HepG2 (cell line): ENCODE measurements around the gene TMEM8B. TPM values are rescaled to one million over a fixed set of nuclear protein-coding genes. Genes with fewer than 3 reads are reported as not detected.
A peak's percentile ranks its signal among the peaks of the same experiment; 100 is the strongest.

Experiments used
- CREB1 ChIP-seq, 2 experiments: fragments of 450-650 bp in 1 of 2; IDR thresholded peaks; 2 replicates each; pipeline ENCODE4 v1.6.1; 2016 to 2017; ENCODE audit warnings: control low read depth in 1 of 2, mild to moderate bottlenecking in 1 of 2, missing compliant biosample characterization in 1 of 2, missing genetic modification characterization in 1 of 2
- FOXJ3 ChIP-seq: sonication (generic); formaldehyde crosslinking; IDR thresholded peaks from 2 replicates; pipeline ENCODE4 v1.4.0; 2020; ENCODE audit warnings: missing genetic modification reagents, mild to moderate bottlenecking, borderline replicate concordance
- HNF1B ChIP-seq: sonication (generic); formaldehyde crosslinking; IDR thresholded peaks from 2 replicates; pipeline ENCODE4 v1.5.1; 2020; ENCODE audit warnings: mild to moderate bottlenecking, moderate library complexity, missing genetic modification reagents
- JUND ChIP-seq: sonication (generic); formaldehyde crosslinking; IDR thresholded peaks from 2 replicates; pipeline ENCODE4 v1.8.0; 2022; ENCODE audit warnings: mild to moderate bottlenecking, missing genetic modification reagents
- MIER3 ChIP-seq: IDR thresholded peaks from 2 replicates; pipeline ENCODE4 v1.6.1; 2016; ENCODE audit warnings: missing compliant biosample characterization, borderline replicate concordance
- MLLT10 ChIP-seq: sonication (generic); formaldehyde crosslinking; IDR thresholded peaks from 2 replicates; pipeline ENCODE4 v1.4.0; 2020; ENCODE audit warnings: missing genetic modification reagents
- NCOA1 ChIP-seq: sonication (generic); formaldehyde crosslinking; IDR thresholded peaks from 2 replicates; pipeline ENCODE4 v1.9.0; 2021; ENCODE audit warnings: missing genetic modification reagents
- NFYC ChIP-seq: IDR thresholded peaks from 2 replicates; pipeline ENCODE4 v1.6.1; 2016; ENCODE audit warnings: missing genetic modification reagents, missing compliant biosample characterization
- SALL2 ChIP-seq: sonication (generic); formaldehyde crosslinking; IDR thresholded peaks from 2 replicates; pipeline ENCODE4 v1.8.1; 2023; ENCODE audit warnings: mild to moderate bottlenecking, missing genetic modification reagents, inconsistent platforms
- SMAD3 ChIP-seq: sonication (generic); formaldehyde crosslinking; IDR thresholded peaks from 2 replicates; pipeline ENCODE4 v1.4.0; 2020; ENCODE audit warnings: missing genetic modification reagents
- SP140L ChIP-seq: sonication (generic); formaldehyde crosslinking; IDR thresholded peaks from 2 replicates; pipeline ENCODE4 v1.4.0; 2020; ENCODE audit warnings: missing genetic modification reagents, borderline replicate concordance
- ZBTB2 ChIP-seq: sonication (generic); formaldehyde crosslinking; IDR thresholded peaks from 2 replicates; pipeline ENCODE4 v1.8.0; 2022; ENCODE audit warnings: low read depth, missing genetic modification reagents
- ZFP37 ChIP-seq: sonication (generic); formaldehyde crosslinking; IDR thresholded peaks from 2 replicates; pipeline ENCODE4 v1.4.0; 2020; ENCODE audit warnings: missing genetic modification reagents, borderline replicate concordance
- ZNF20 ChIP-seq: sonication (generic); formaldehyde crosslinking; IDR thresholded peaks from 2 replicates; pipeline ENCODE4 v1.4.0; 2020; ENCODE audit warnings: mild to moderate bottlenecking, moderate library complexity, missing genetic modification reagents
- ZNF234 ChIP-seq: sonication (generic); formaldehyde crosslinking; conservative IDR thresholded peaks from 2 replicates; pipeline ENCODE4 v1.5.1; 2020; ENCODE audit warnings: mild to moderate bottlenecking, missing genetic modification reagents
- ZNF253 ChIP-seq: sonication (generic); formaldehyde crosslinking; IDR thresholded peaks from 2 replicates; pipeline ENCODE4 v1.8.0; 2022; ENCODE audit warnings: mild to moderate bottlenecking, missing genetic modification reagents, borderline replicate concordance
- ZNF317 ChIP-seq: sonication (generic); formaldehyde crosslinking; IDR thresholded peaks from 2 replicates; pipeline ENCODE4 v1.5.0; 2020; ENCODE audit warnings: mild to moderate bottlenecking, missing genetic modification reagents
- ZNF557 ChIP-seq: sonication (generic); formaldehyde crosslinking; IDR thresholded peaks from 2 replicates; pipeline ENCODE4 v1.4.0; 2020; ENCODE audit warnings: missing genetic modification reagents
- ZNF567 ChIP-seq: sonication (generic); formaldehyde crosslinking; IDR thresholded peaks from 2 replicates; pipeline ENCODE4 v1.8.1; 2023; ENCODE audit warnings: mild to moderate bottlenecking, missing genetic modification reagents, borderline replicate concordance
- ZNF598 ChIP-seq: sonication (generic); formaldehyde crosslinking; IDR thresholded peaks from 2 replicates; pipeline ENCODE4 v1.5.1; 2020; ENCODE audit warnings: mild to moderate bottlenecking, missing genetic modification reagents, borderline replicate concordance
- ZNF7 ChIP-seq: IDR thresholded peaks from 2 replicates; pipeline ENCODE4 v1.6.1; 2016; ENCODE audit warnings: missing biosample characterization, missing genetic modification reagents
- ZSCAN25 ChIP-seq: sonication (generic); formaldehyde crosslinking; IDR thresholded peaks from 2 replicates; pipeline ENCODE4 v1.8.0; 2022; ENCODE audit warnings: mild to moderate bottlenecking, missing genetic modification reagents
- polyA plus RNA-seq, 8 experiments: library from polyadenylated mRNA; depleted of rRNA in 3 of 8; stranded (reverse) in 7 of 8; unstranded in 1 of 8; fragments of >200 nt; fragmentation: Illumina TruSeq in 4 of 8; extraction: Trizol in 4 of 8; gene quantifications; 2 replicates each; pipeline versions ENCODE4 v1.2.1 to v1.2.3, GENCODE V29; 2011 to 2016; ENCODE audit warnings: low read depth in 4 of 8, missing spikeins in 1 of 8, mixed read lengths in 1 of 8; ENCODE audit not compliant: insufficient read depth in 1 of 8
- total RNA-seq, 5 experiments: library from RNA; depleted of rRNA; stranded (reverse); fragments of >200 nt; fragmentation: Illumina TruSeq; extraction: Trizol; gene quantifications; 2 replicates each; pipeline ENCODE4 v1.2.3, GENCODE V29; 2016; ENCODE audit warnings: low read depth in 1 of 5
- TF ChIP-seq, protein P1 (sequence below), 2 experiments: fragments of 450-650 bp in 1 of 2; sonication (generic) in 1 of 2; formaldehyde crosslinking; IDR thresholded peaks; 2 replicates each; pipeline versions ENCODE4 v1.5.0 to v1.8.0; 2020 to 2022; ENCODE audit warnings: mild to moderate bottlenecking in 1 of 2, missing genetic modification reagents in 1 of 2
- TF ChIP-seq, protein P2 (sequence below), 2 experiments: sonication (generic) in 1 of 2; formaldehyde crosslinking in 1 of 2; IDR thresholded peaks; 2 replicates each; pipeline versions ENCODE4 v1.5.1 to v1.6.1; 2011 to 2020; ENCODE audit warnings: borderline replicate concordance in 1 of 2, low read depth in 1 of 2, low read length in 1 of 2, mild to moderate bottlenecking in 1 of 2, missing genetic modification reagents in 1 of 2, moderate library complexity in 1 of 2

The TMEM8B gene
- total and polyA plus RNA-seq, 2 of the 13 experiments (the other 11 are each of a cell fraction or from before 2014, with no cell fraction given) = 2.1 to 2.7 TPM

DNA sequence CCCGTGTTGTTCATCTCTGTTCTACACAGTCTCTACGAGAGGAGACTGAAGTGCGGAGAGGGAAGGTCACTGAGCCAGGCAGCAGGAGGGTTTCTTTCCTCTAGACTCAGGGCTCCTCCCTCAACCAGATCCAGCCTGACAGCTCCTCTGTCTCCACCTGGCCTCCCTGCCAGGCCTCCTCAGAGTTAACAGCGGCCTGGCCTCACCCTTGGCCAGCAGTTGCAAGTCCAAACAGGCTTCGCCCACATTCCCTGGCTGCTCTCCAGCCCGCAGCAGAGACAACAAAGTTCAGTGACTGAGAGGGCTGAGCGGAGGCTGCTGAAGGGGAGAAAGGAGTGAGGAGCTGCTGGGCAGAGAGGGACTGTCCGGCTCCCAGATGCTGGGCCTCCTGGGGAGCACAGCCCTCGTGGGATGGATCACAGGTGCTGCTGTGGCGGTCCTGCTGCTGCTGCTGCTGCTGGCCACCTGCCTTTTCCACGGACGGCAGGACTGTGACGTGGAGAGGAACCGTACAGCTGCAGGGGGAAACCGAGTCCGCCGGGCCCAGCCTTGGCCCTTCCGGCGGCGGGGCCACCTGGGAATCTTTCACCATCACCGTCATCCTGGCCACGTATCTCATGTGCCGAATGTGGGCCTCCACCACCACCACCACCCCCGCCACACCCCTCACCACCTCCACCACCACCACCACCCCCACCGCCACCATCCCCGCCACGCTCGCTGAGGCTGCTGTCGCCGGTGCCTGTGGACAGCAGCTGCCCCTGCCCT lies 77.1 kb downstream of the TMEM8B start, which contains the start of gene HRCT1 (continued):
- TF ChIP-seq FOXJ3 (CRISPR knock-in tag) (no peak), SMAD3 (CRISPR knock-in tag) (no peak), ZNF234 (CRISPR knock-in tag) (no peak), ZNF20 (CRISPR knock-in tag) (no peak), NCOA1 (CRISPR knock-in tag) (no peak), ZNF567 (no peak), SP140L (CRISPR knock-in tag) (no peak), ZNF317 (CRISPR knock-in tag) (no peak), HNF1B (peak; percentile 66; the same call in 1 of the 2 replicates), ZNF598 (CRISPR knock-in tag) (no peak), ZSCAN25 (CRISPR knock-in tag) (no peak), ZBTB2 (CRISPR knock-in tag) (no peak), SALL2 (CRISPR knock-in tag) (no peak), ZNF7 (CRISPR knock-in tag) (peak; percentile 58; the same call in 1 of the 2 replicates), ZNF253 (CRISPR knock-in tag) (no peak), MLLT10 (CRISPR knock-in tag) (no peak), JUND (CRISPR knock-in tag) (no peak), ZFP37 (CRISPR knock-in tag) (no peak), MIER3 (CRISPR knock-in tag) (no peak), CREB1 (IDR thresholded peaks at IDR 0.05) (no peak), CREB1 (CRISPR knock-in tag; IDR thresholded peaks at IDR 0.05) (no peak), ZNF557 (CRISPR knock-in tag) (no peak), NFYC (CRISPR knock-in tag) (no peak)
- TF ChIP-seq, protein P1, sequence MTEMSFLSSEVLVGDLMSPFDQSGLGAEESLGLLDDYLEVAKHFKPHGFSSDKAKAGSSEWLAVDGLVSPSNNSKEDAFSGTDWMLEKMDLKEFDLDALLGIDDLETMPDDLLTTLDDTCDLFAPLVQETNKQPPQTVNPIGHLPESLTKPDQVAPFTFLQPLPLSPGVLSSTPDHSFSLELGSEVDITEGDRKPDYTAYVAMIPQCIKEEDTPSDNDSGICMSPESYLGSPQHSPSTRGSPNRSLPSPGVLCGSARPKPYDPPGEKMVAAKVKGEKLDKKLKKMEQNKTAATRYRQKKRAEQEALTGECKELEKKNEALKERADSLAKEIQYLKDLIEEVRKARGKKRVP (CRISPR knock-in tag; IDR thresholded peaks at IDR 0.05) = no peak
- TF ChIP-seq, protein P2, sequence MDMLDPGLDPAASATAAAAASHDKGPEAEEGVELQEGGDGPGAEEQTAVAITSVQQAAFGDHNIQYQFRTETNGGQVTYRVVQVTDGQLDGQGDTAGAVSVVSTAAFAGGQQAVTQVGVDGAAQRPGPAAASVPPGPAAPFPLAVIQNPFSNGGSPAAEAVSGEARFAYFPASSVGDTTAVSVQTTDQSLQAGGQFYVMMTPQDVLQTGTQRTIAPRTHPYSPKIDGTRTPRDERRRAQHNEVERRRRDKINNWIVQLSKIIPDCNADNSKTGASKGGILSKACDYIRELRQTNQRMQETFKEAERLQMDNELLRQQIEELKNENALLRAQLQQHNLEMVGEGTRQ (IDR thresholded peaks at IDR 0.05; ENCODE audit: low read depth, low read length) = no peak
- TF ChIP-seq, protein P2 (CRISPR knock-in tag; IDR thresholded peaks at IDR 0.05; ENCODE audit: borderline replicate concordance) = no peak
